GM12864 (cell line): ENCODE results near the gene GLIPR1L1.

Experiments used
- DNase-seq: peaks from one replicate; pipeline ENCODE4 v3.0.0-alpha.2; 2011; ENCODE audit warnings: low read depth
- H3K4me3 ChIP-seq: 2 replicates; pipeline ENCODE4 v1.5.1; 2011; ENCODE audit warnings: mild to moderate bottlenecking, low read depth, low read length, control low read depth
- CTCF ChIP-seq: IDR thresholded peaks from 2 replicates; pipeline ENCODE4 v1.5.1; 2011; ENCODE audit warnings: low read depth, mild to moderate bottlenecking, moderate library complexity, low read length, control low read depth, inconsistent platforms; ENCODE audit errors: missing control alignments

The GLIPR1L1 gene

GRCh38 chr12:75334384-75335030 is at the start of gene GLIPR1L1:
Gene GLIPR1L1, plus strand, starts transcription at chr12:75334670. Its CDS starts 59 bp downstream, at chr12:75334729.
- peak; percentile 62 for DNase-seq
- H3K4me3 ChIP-seq: peak within 1 kb of the TSS; percentile 52
- peak; percentile 90 for TF ChIP-seq CTCF

GRCh38 chr12:75288860-75289259 is 45.6 kb upstream of the GLIPR1L1 start:
- no peak for TF ChIP-seq CTCF
- H3K4me3 ChIP-seq: no peak overlapping the region
- no peak for DNase-seq

- no peak for TF ChIP-seq CTCF
- DNase-seq: no peak
Measured at GRCh38 chr12:75289753-75290152, 44.7 kb upstream of the GLIPR1L1 start.

GRCh38 chr12:75291014-75291413 is 43.5 kb upstream of the GLIPR1L1 start:
- no peak for DNase-seq
- TF ChIP-seq CTCF: no peak
- H3K4me3 ChIP-seq: no peak overlapping the region

More at GRCh38 chr12:75289753-75290152, 44.7 kb upstream of the GLIPR1L1 start:
- H3K4me3 ChIP-seq: no peak overlapping the region

GRCh38 chr12:75294336-75294735 is 40.1 kb upstream of the GLIPR1L1 start:
- no peak for TF ChIP-seq CTCF
- DNase-seq: no peak
- no peak overlapping the region for H3K4me3 ChIP-seq

GRCh38 chr12:75294797-75295196 is 39.7 kb upstream of the GLIPR1L1 start:
- TF ChIP-seq CTCF: no peak
- DNase-seq: no peak
- no peak overlapping the region for H3K4me3 ChIP-seq

- no peak for DNase-seq
- no peak overlapping the region for H3K4me3 ChIP-seq
- TF ChIP-seq CTCF: no peak
Measured at GRCh38 chr12:75302225-75302624, 32.2 kb upstream of the GLIPR1L1 start.
